ENCODE data around the gene TRIM44.

TRIM44 gene

GRCh38 chr11:35682230-35683173 lies 19.9 kb downstream of the TRIM44 start:
- Histone ChIP-seq H2AK5ac (ENCODE audit: low read length) (no peak overlapping the region), H2BK5ac (ENCODE audit: low read length) (no peak overlapping the region), H4K8ac (ENCODE audit: low read depth, low read length) (no peak overlapping the region), H2BK120ac (ENCODE audit: low read depth, low read length) (no peak overlapping the region), H3K27ac (ENCODE audit: low read depth, low read length) (no peak overlapping the region), H2BK15ac (replicated peaks; ENCODE audit: low read depth) (no peak overlapping the region), H3K4ac (ENCODE audit: low read depth, low read length) (no peak overlapping the region), H3K18ac (ENCODE audit: low read length) (no peak overlapping the region), H3K79me2 (ENCODE audit: control insufficient read depth, insufficient read depth, low read length) (peaks cover 4% of the 10 kb centered on the region), H3K4me2 (ENCODE audit: low read length) (no peak overlapping the region), H3K9ac (ENCODE audit: low read length) (no peak overlapping the region), H3K79me1 (ENCODE audit: low read length) (peaks cover 8% of the 10 kb centered on the region), H3K23ac (ENCODE audit: low read length) (no peak overlapping the region), H3K36me3 (ENCODE audit: control insufficient read depth, insufficient read depth, low read length) (no peaks in the 10 kb centered on the region), H3K4me3 (ENCODE audit: low read length) (no peak overlapping the region), H4K5ac (ENCODE audit: low read length) (no peak overlapping the region), H3K4me1 (ENCODE audit: control insufficient read depth, low read depth, low read length) (no peaks in the 10 kb centered on the region), H3K56ac (ENCODE audit: low read length) (no peak overlapping the region), H3K27me3 (ENCODE audit: insufficient read depth, low read length, poor library complexity) (no peaks in the 10 kb centered on the region)
- no CpG with 5 or more reads among the region's 9 CpGs for WGBS (ENCODE audit: extremely low coverage, insufficient coverage, low lambda C conversion rate)
- peak; percentile 20 for DNase-seq

- no peak overlapping the region for H3K9ac ChIP-seq (ENCODE audit: low read length)
- no peak overlapping the region for H3K18ac ChIP-seq (ENCODE audit: low read length)
- DNase-seq = no peak
- no peak overlapping the region for H4K8ac ChIP-seq (ENCODE audit: low read depth, low read length)
- H2AK5ac ChIP-seq (ENCODE audit: low read length) = no peak overlapping the region
- no peak overlapping the region for H3K4me3 ChIP-seq (ENCODE audit: low read length)
- H3K79me1 ChIP-seq (ENCODE audit: low read length) = peaks cover 6% of the 10 kb centered on the region
- H3K4me2 ChIP-seq (ENCODE audit: low read length) = no peak overlapping the region
- no peak overlapping the region for H3K27ac ChIP-seq (ENCODE audit: low read depth, low read length)
- no peak overlapping the region for H2BK120ac ChIP-seq (ENCODE audit: low read depth, low read length)
- H3K4me1 ChIP-seq (ENCODE audit: control insufficient read depth, low read depth, low read length) = no peaks in the 10 kb centered on the region
- H3K36me3 ChIP-seq (ENCODE audit: control insufficient read depth, insufficient read depth, low read length) = no peaks in the 10 kb centered on the region
- WGBS (ENCODE audit: extremely low coverage, insufficient coverage, low lambda C conversion rate) = no CpG with 5 or more reads among the region's 1 CpG
- H2BK5ac ChIP-seq (ENCODE audit: low read length) = no peak overlapping the region
- no peak overlapping the region for H2BK15ac ChIP-seq (replicated peaks; ENCODE audit: low read depth)
- no peak overlapping the region for H3K56ac ChIP-seq (ENCODE audit: low read length)
- H3K27me3 ChIP-seq (ENCODE audit: insufficient read depth, low read length, poor library complexity) = no peaks in the 10 kb centered on the region
- peaks cover 2% of the 10 kb centered on the region for H3K79me2 ChIP-seq (ENCODE audit: control insufficient read depth, insufficient read depth, low read length)
- no peak overlapping the region for H3K4ac ChIP-seq (ENCODE audit: low read depth, low read length)
- H3K23ac ChIP-seq (ENCODE audit: low read length) = no peak overlapping the region
- no peak overlapping the region for H4K5ac ChIP-seq (ENCODE audit: low read length)
Measured at GRCh38 chr11:35683728-35684339, 21.3 kb downstream of the TRIM44 start.

- Histone ChIP-seq H2BK120ac (ENCODE audit: low read depth, low read length) (no peak overlapping the region), H3K27ac (ENCODE audit: low read depth, low read length) (no peak overlapping the region), H4K8ac (ENCODE audit: low read depth, low read length) (no peak overlapping the region), H3K27me3 (ENCODE audit: insufficient read depth, low read length, poor library complexity) (no peaks in the 10 kb centered on the region), H2BK5ac (ENCODE audit: low read length) (no peak overlapping the region), H3K4me1 (ENCODE audit: control insufficient read depth, low read depth, low read length) (peaks cover 2% of the 10 kb centered on the region), H3K79me1 (ENCODE audit: low read length) (peaks cover 1% of the 10 kb centered on the region), H3K56ac (ENCODE audit: low read length) (no peak overlapping the region), H3K18ac (ENCODE audit: low read length) (no peak overlapping the region), H3K4me2 (ENCODE audit: low read length) (no peak overlapping the region), H2BK15ac (replicated peaks; ENCODE audit: low read depth) (no peak overlapping the region), H3K9ac (ENCODE audit: low read length) (no peak overlapping the region), H3K36me3 (ENCODE audit: control insufficient read depth, insufficient read depth, low read length) (no peaks in the 10 kb centered on the region), H2AK5ac (ENCODE audit: low read length) (no peak overlapping the region), H4K5ac (ENCODE audit: low read length) (no peak overlapping the region), H3K4ac (ENCODE audit: low read depth, low read length) (no peak overlapping the region), H3K79me2 (ENCODE audit: control insufficient read depth, insufficient read depth, low read length) (no peaks in the 10 kb centered on the region), H3K4me3 (ENCODE audit: low read length) (no peak overlapping the region), H3K23ac (ENCODE audit: low read length) (no peak overlapping the region)
- DNase-seq = peak; percentile 19
Measured at GRCh38 chr11:35688023-35688422, 25.4 kb downstream of the TRIM44 start.

GRCh38 chr11:35689081-35689996 lies 26.8 kb downstream of the TRIM44 start:
- H2BK5ac ChIP-seq (ENCODE audit: low read length) = no peak overlapping the region
- H4K5ac ChIP-seq (ENCODE audit: low read length) = no peak overlapping the region
- H3K56ac ChIP-seq (ENCODE audit: low read length) = no peak overlapping the region
- no peaks in the 10 kb centered on the region for H3K27me3 ChIP-seq (ENCODE audit: insufficient read depth, low read length, poor library complexity)
- no CpG with 5 or more reads among the region's 7 CpGs for WGBS (ENCODE audit: extremely low coverage, insufficient coverage, low lambda C conversion rate)
- peak; percentile 20 for DNase-seq
- H4K8ac ChIP-seq (ENCODE audit: low read depth, low read length) = no peak overlapping the region
- no peak overlapping the region for H2AK5ac ChIP-seq (ENCODE audit: low read length)
- no peaks in the 10 kb centered on the region for H3K79me1 ChIP-seq (ENCODE audit: low read length)
- no peak overlapping the region for H3K9ac ChIP-seq (ENCODE audit: low read length)
- no peak overlapping the region for H3K4me2 ChIP-seq (ENCODE audit: low read length)
- H3K23ac ChIP-seq (ENCODE audit: low read length) = no peak overlapping the region
- no peak overlapping the region for H3K18ac ChIP-seq (ENCODE audit: low read length)
- H3K4me1 ChIP-seq (ENCODE audit: control insufficient read depth, low read depth, low read length) = peaks cover 2% of the 10 kb centered on the region
- H2BK15ac ChIP-seq (replicated peaks; ENCODE audit: low read depth) = no peak overlapping the region
- H3K27ac ChIP-seq (ENCODE audit: low read depth, low read length) = no peak overlapping the region
- H3K79me2 ChIP-seq (ENCODE audit: control insufficient read depth, insufficient read depth, low read length) = no peaks in the 10 kb centered on the region
- no peak overlapping the region for H2BK120ac ChIP-seq (ENCODE audit: low read depth, low read length)
- H3K36me3 ChIP-seq (ENCODE audit: control insufficient read depth, insufficient read depth, low read length) = no peaks in the 10 kb centered on the region
- no peak overlapping the region for H3K4ac ChIP-seq (ENCODE audit: low read depth, low read length)
- H3K4me3 ChIP-seq (ENCODE audit: low read length) = no peak overlapping the region

- Histone ChIP-seq H3K79me1 (ENCODE audit: low read length) (no peaks in the 10 kb centered on the region), H3K4me1 (ENCODE audit: control insufficient read depth, low read depth, low read length) (no peaks in the 10 kb centered on the region), H3K4me3 (ENCODE audit: low read length) (no peak overlapping the region), H3K27ac (ENCODE audit: low read depth, low read length) (no peak overlapping the region), H3K23ac (ENCODE audit: low read length) (no peak overlapping the region), H3K36me3 (ENCODE audit: control insufficient read depth, insufficient read depth, low read length) (no peaks in the 10 kb centered on the region), H2AK5ac (ENCODE audit: low read length) (no peak overlapping the region), H3K56ac (ENCODE audit: low read length) (no peak overlapping the region), H3K79me2 (ENCODE audit: control insufficient read depth, insufficient read depth, low read length) (no peaks in the 10 kb centered on the region), H4K8ac (ENCODE audit: low read depth, low read length) (no peak overlapping the region), H2BK120ac (ENCODE audit: low read depth, low read length) (no peak overlapping the region), H3K9ac (ENCODE audit: low read length) (no peak overlapping the region), H4K5ac (ENCODE audit: low read length) (no peak overlapping the region), H3K4me2 (ENCODE audit: low read length) (no peak overlapping the region), H3K18ac (ENCODE audit: low read length) (no peak overlapping the region), H3K4ac (ENCODE audit: low read depth, low read length) (no peak overlapping the region), H2BK15ac (replicated peaks; ENCODE audit: low read depth) (no peak overlapping the region), H2BK5ac (ENCODE audit: low read length) (no peak overlapping the region), H3K27me3 (ENCODE audit: insufficient read depth, low read length, poor library complexity) (no peaks in the 10 kb centered on the region)
- WGBS (ENCODE audit: extremely low coverage, insufficient coverage, low lambda C conversion rate) = no CpG with 5 or more reads among the region's 15 CpGs
- no peak for DNase-seq
Measured at GRCh38 chr11:35702126-35702525, 39.6 kb downstream of the TRIM44 start.
